Stimulated activated CD8-positive, alpha-beta memory T cell treated with anti-CD3 and anti-CD28 coated beads, Interleukin-2, amount 100 ng/mL, for 1 hour (primary cell): ENCODE results near the gene PHB1.
"Not testable (repeated sequence)": the region's sequence is repeated elsewhere in the genome, so short reads cannot be mapped to it uniquely, and the experiment has no call there.

ENCODE experiments used
- DNase-seq, 2 donors: peaks; one replicate each; pipeline ENCODE4 v3.0.0-alpha.2; 2020; ENCODE audit warnings: low read depth in 2 of 2

The PHB1 gene

GRCh38 chr17:49406421-49407061 is 8.1 kb downstream of the PHB1 start:
- no peak for DNase-seq

- no peak for DNase-seq
Observed at GRCh38 chr17:49404906-49405305, 9.8 kb downstream of the PHB1 start.

GRCh38 chr17:49404361-49404760 is 10.3 kb downstream of the PHB1 start:
- no peak for DNase-seq

GRCh38 chr17:49403514-49404289 is 11.0 kb downstream of the PHB1 start:
- DNase-seq: no peak

GRCh38 chr17:49402706-49403105 is 12.0 kb downstream of the PHB1 start:
- no peak for DNase-seq

GRCh38 chr17:49401971-49402611 is 12.6 kb downstream of the PHB1 start:
- no peak for DNase-seq

GRCh38 chr17:49399995-49400394 is 14.7 kb downstream of the PHB1 start:
- no peak for DNase-seq

GRCh38 chr17:49397586-49397985 is 17.1 kb downstream of the PHB1 start:
- no peak for DNase-seq

GRCh38 chr17:49393491-49394255 is 21.0 kb downstream of the PHB1 start:
- no peak for DNase-seq

- no peak for DNase-seq
Observed at GRCh38 chr17:49390548-49391324, 23.9 kb downstream of the PHB1 start.

- not testable (repeated sequence) for DNase-seq
Observed at GRCh38 chr17:49389514-49390347, 25.0 kb downstream of the PHB1 start.

GRCh38 chr17:49388692-49389513 is 25.8 kb downstream of the PHB1 start:
- no peak for DNase-seq

GRCh38 chr17:49388290-49388640 is 26.4 kb downstream of the PHB1 start:
- no peak for DNase-seq

- DNase-seq: no peak
Observed at GRCh38 chr17:49387498-49388289, 27.0 kb downstream of the PHB1 start.

GRCh38 chr17:49386373-49386772 is 28.3 kb downstream of the PHB1 start:
- DNase-seq: no peak

- DNase-seq: no peak
Observed at GRCh38 chr17:49384951-49385350, 29.7 kb downstream of the PHB1 start.

GRCh38 chr17:49383060-49383459 is 31.6 kb downstream of the PHB1 start:
- no peak for DNase-seq

GRCh38 chr17:49382556-49382955 is 32.1 kb downstream of the PHB1 start:
- DNase-seq: no peak

GRCh38 chr17:49381793-49382192 is 32.9 kb downstream of the PHB1 start:
- DNase-seq: no peak
